ENCODE results near the gene CTNNA3. TPM values are rescaled to one million over a fixed set of nuclear protein-coding genes. Genes with fewer than 3 reads are reported as not detected.

The CTNNA3 gene
- total and polyA plus RNA-seq, 10 donors = 0.03 to 2.4 (median 0.76) TPM; not detected in 1

DNA sequence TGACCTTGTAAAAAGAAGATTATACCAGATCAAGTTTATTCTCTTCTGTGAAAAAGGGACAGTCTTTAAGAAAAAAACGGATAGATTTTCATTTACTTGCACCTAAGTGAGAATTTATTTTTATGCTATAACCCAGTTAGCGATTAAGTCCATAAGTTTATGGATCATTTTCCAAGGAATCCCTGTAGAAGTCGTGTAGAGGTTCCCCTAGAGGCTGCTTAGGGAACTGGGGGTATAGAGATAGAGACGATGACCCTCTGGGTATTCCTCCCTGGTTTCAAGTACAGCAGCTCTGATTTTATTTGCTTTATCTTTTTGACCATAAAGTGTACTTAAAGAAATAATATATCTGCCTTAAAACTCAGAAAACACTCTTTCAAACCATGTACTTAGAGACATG, 1418.5 kb downstream of the CTNNA3 start:
- H3K36me3 ChIP-seq = no peaks in the 10 kb centered on the region
- H3K4me3 ChIP-seq = no peak overlapping the region
- H3K4me1 ChIP-seq = no peaks in the 10 kb centered on the region
- no peaks in the 10 kb centered on the region for H3K27me3 ChIP-seq (replicated peaks in 1 of 7)
- WGBS, 5 donors = 57 to 63% (median 62%) methylated on average over 4 of the region's 4 CpGs
- H3K27ac ChIP-seq = no peak overlapping the region
- intact Hi-C loops (cut with DNase I; ENCODE audit: low total_unique reads) = no loop called here
- TF ChIP-seq POLR2A (IDR thresholded peaks at IDR 0.05) (no peak), POLR2AphosphoS5 (IDR thresholded peaks at IDR 0.05) (no peak)
- TF ChIP-seq, protein P1, sequence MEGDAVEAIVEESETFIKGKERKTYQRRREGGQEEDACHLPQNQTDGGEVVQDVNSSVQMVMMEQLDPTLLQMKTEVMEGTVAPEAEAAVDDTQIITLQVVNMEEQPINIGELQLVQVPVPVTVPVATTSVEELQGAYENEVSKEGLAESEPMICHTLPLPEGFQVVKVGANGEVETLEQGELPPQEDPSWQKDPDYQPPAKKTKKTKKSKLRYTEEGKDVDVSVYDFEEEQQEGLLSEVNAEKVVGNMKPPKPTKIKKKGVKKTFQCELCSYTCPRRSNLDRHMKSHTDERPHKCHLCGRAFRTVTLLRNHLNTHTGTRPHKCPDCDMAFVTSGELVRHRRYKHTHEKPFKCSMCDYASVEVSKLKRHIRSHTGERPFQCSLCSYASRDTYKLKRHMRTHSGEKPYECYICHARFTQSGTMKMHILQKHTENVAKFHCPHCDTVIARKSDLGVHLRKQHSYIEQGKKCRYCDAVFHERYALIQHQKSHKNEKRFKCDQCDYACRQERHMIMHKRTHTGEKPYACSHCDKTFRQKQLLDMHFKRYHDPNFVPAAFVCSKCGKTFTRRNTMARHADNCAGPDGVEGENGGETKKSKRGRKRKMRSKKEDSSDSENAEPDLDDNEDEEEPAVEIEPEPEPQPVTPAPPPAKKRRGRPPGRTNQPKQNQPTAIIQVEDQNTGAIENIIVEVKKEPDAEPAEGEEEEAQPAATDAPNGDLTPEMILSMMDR (IDR thresholded peaks at IDR 0.05 in 8 of 11, conservative IDR thresholded peaks at IDR 0.05 in 3 of 11) = no peak
- no peak for DNase-seq
- no peaks in the 10 kb centered on the region for H3K9me3 ChIP-seq

DNA sequence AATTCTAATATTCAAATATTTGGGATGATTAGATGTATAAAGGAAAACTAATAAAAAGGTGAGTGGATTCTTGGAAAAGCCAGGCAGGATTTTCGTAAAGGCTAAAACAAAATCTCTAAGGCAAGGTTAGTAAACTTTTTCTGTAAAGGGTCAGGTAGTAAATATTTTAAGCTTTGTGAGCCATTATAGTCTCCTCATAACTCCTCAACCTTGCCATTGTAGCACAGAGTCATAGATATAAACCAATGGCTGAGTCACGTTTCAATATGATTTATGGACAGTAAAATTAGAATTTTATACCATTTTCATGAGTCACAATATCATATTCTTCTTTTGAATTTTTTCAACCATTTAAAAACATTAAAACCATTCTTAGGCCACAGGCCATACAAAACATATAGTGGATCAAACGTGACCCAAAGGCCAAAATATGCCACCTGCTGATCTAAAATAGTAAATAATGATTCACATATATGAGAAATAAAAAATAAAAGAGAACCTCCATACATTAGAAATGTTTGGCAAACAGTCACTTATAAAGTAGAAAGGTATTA, 1422.0 kb downstream of the CTNNA3 start:
- Histone ChIP-seq H3K9me3 (no peaks in the 10 kb centered on the region), H3K27me3 (replicated peaks in 1 of 7) (no peaks in the 10 kb centered on the region), H3K4me3 (no peak overlapping the region), H3K27ac (no peak overlapping the region), H3K4me1 (no peaks in the 10 kb centered on the region), H3K36me3 (no peaks in the 10 kb centered on the region)
- intact Hi-C loops (cut with DNase I; ENCODE audit: low total_unique reads) = no loop called here
- no peak for TF ChIP-seq POLR2AphosphoS5 (IDR thresholded peaks at IDR 0.05)
- no peak for DNase-seq
- WGBS, 5 donors = 65 to 82% (median 72%) methylated on average over 3 of the region's 3 CpGs

DNA sequence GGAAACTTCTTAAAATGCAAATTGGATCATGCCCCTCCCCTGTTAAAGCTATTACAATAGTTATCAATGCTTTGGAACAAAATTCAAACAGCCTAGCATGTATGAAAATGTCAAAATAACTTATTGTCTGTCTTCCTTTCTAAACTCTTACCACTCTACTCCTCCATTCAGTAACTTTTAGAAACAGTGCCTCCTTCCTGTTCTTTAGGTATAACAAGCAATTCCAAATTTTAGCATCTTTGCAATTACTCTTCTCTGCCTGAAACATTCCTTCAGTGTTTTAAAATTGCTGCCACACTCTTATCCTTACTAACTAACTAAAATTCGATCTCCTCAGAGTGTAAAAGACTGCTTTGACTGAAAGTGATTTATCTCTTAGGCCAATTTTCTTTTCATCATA, 1430.6 kb downstream of the CTNNA3 start:
- intact Hi-C loops (cut with DNase I; ENCODE audit: low total_unique reads) = no loop called here
- WGBS, 5 donors = 42 to 68% (median 52%) methylated on average over 1 of the region's 1 CpG
- TF ChIP-seq, protein P1 (IDR thresholded peaks at IDR 0.05 in 8 of 11, conservative IDR thresholded peaks at IDR 0.05 in 3 of 11) = no peak
- TF ChIP-seq POLR2A (IDR thresholded peaks at IDR 0.05) (no peak), POLR2AphosphoS5 (IDR thresholded peaks at IDR 0.05) (no peak)

DNA sequence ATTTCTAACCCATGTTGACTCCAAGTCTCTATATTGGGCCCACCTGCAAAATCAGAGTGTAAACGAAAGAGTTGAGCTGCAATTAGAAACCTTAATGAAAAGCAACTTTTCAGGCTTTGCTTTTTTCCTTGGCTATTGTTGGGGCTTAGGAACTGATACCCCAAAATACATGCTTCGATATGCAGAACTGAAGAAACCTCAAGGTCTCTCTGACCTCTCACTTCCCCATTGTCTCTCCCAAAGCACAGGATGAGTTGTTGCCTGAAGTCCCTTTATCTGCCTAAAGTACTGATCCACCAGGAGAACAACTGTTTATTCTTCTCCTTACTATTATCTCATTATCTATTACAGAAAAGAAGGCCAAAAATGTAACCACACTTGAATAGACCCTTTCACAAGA, 1436.2 kb downstream of the CTNNA3 start:
- WGBS, 5 donors = 63 to 80% (median 73%) methylated on average over 2 of the region's 2 CpGs
- H3K9me3 ChIP-seq = peaks cover 0 to 20% (median 0%) of the 10 kb centered on the region in 8 donors
- H3K4me3 ChIP-seq = no peak overlapping the region
- intact Hi-C loops (cut with DNase I; ENCODE audit: low total_unique reads) = no loop called here
- no peak overlapping the region for H3K27ac ChIP-seq
- H3K4me1 ChIP-seq = no peaks in the 10 kb centered on the region
- no peaks in the 10 kb centered on the region for H3K36me3 ChIP-seq
- TF ChIP-seq, protein P1 (IDR thresholded peaks at IDR 0.05 in 8 of 11, conservative IDR thresholded peaks at IDR 0.05 in 3 of 11) = no peak
- no peak for TF ChIP-seq POLR2AphosphoS5 (IDR thresholded peaks at IDR 0.05)
- no peak for TF ChIP-seq POLR2A (IDR thresholded peaks at IDR 0.05)
- DNase-seq = no peak
- no peaks in the 10 kb centered on the region for H3K27me3 ChIP-seq (replicated peaks in 1 of 7)

More for the DNA sequence above, 1430.6 kb downstream of the CTNNA3 start:
- Histone ChIP-seq H3K27ac (no peak overlapping the region), H3K27me3 (replicated peaks in 1 of 7) (no peaks in the 10 kb centered on the region), H3K4me1 (no peaks in the 10 kb centered on the region), H3K36me3 (no peaks in the 10 kb centered on the region), H3K4me3 (no peak overlapping the region), H3K9me3 (no peaks in the 10 kb centered on the region)
- DNase-seq = no peak

DNA sequence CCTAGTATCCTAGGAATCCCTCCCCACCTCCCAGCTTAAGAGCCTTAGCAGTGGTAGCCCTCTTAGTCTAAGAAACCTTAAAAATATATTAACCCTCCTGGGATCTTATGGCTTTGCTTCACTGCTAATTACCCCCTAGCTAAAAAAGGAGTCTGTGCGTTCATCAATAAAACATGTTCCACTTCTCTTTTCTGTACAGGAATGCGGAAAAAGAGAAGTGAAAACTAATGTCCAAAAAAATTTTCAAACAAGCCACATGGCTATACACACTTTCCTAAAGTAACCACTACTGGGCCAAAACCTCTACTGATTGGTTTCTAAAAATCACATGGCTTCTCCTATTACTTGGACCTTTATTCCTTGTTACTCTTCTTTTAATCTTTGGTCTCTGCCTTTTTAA, 1437.3 kb downstream of the CTNNA3 start:
- intact Hi-C loops (cut with DNase I; ENCODE audit: low total_unique reads) = no loop called here
- Histone ChIP-seq H3K36me3 (no peaks in the 10 kb centered on the region), H3K27me3 (replicated peaks in 1 of 7) (no peaks in the 10 kb centered on the region), H3K9me3 (peaks cover 0 to 24% (median 0%) of the 10 kb centered on the region in 8 donors), H3K4me1 (no peaks in the 10 kb centered on the region), H3K4me3 (no peak overlapping the region), H3K27ac (no peak overlapping the region)
- WGBS, 5 donors = 74 to 82% (median 79%) methylated on average over 2 of the region's 2 CpGs
- no peak for DNase-seq
- TF ChIP-seq, protein P1 (IDR thresholded peaks at IDR 0.05 in 8 of 11, conservative IDR thresholded peaks at IDR 0.05 in 3 of 11) = no peak

Measured in spleen (tissue), 11 donors.